GM23248 (cell line): ENCODE data around the gene ETV5.

Experiments used
- EZH2 ChIP-seq: fragments of 200-600 bp; sonication (generic); IDR thresholded peaks from 2 replicates; pipeline ENCODE4 v1.6.1; 2018; ENCODE audit warnings: antibody characterized with exemption, mild to moderate bottlenecking; ENCODE audit not compliant: insufficient read depth, poor library complexity, severe bottlenecking
- EZH2phosphoT487 ChIP-seq: fragments of 200-600 bp; sonication (generic); IDR thresholded peaks from 2 replicates; pipeline ENCODE4 v1.6.1; 2018; ENCODE audit warnings: antibody characterized with exemption, moderate library complexity, mild to moderate bottlenecking, low read depth; ENCODE audit not compliant: insufficient read depth

- TF ChIP-seq EZH2phosphoT487, result no peak
- no peak for TF ChIP-seq EZH2
These were observed 60.8 kb downstream of the ETV5 start for GRCh38 chr3:186048119-186048518.
